Measurements from ENCODE around the gene EGFR. TPM values are rescaled to one million over a fixed set of nuclear protein-coding genes. Genes with fewer than 3 reads are reported as not detected.
A peak's percentile ranks its signal among the peaks of the same experiment; 100 is the strongest.

EGFR gene
- total RNA-seq, 1 donor from 2014 or later = 62.7 TPM

DNA sequence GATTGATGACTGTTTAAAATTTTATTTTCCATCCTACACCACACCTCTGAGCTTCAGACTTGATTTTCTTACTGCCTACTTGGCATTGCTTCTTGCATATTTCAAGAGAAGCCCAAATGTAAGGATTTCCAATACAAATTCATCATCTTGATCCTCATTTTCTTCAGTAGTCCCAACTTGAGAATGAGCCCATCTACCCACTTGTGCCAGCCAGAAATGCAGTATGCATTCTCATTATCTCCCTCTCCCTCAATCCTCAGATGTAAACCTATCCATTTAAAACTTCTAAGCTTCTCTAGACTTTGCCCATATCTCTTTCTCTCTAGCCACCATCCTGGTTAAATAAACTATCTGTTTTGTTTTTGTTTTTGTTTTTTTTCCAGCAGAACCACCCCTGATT, 22.4 kb upstream of the EGFR start:
- Histone ChIP-seq H3K36me3 (no peaks in the 10 kb centered on the region), H3K27ac (no peak overlapping the region), H3K4me3 (no peak overlapping the region), H3K27me3 (ENCODE audit: low read depth) (no peaks in the 10 kb centered on the region), H3K4me1 (no peaks in the 10 kb centered on the region), H3K9me3 (no peaks in the 10 kb centered on the region)
- no peak for ATAC-seq
- no peak for TF ChIP-seq CTCF (IDR thresholded peaks at IDR 0.05)
- DNase-seq = no peak
- intact Hi-C loops (cut with DNase I) = no loop called here

DNA sequence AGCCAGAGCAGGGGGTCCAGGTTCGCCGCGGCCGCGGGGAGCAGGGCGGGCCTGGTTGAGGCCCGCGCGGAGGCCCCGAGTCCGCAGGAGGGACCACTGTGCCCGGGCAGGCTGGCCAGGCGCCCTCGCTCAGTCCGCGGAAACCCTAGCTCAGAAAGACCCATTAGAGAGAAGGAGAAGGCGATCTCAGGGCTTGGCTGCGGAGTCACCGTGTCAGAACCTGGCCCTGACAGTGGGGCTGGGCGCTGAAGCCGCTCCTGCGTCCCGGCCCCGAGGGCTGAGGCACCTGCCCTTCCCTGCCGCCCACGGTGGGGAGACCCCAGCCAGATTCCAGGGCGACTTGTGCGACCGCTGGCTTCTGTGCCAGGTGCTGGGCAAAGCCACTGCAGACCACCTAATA, 14.2 kb upstream of the EGFR start:
- no peak overlapping the region for H3K4me3 ChIP-seq
- peak in 1 of 2 donors; percentile 17 for ATAC-seq
- no peak for TF ChIP-seq CTCF (IDR thresholded peaks at IDR 0.05)
- no peaks in the 10 kb centered on the region for H3K36me3 ChIP-seq
- H3K4me1 ChIP-seq = no peaks in the 10 kb centered on the region
- no peak for DNase-seq
- intact Hi-C loops (cut with DNase I) = no loop called here
- H3K27me3 ChIP-seq (ENCODE audit: low read depth) = peaks cover 5% of the 10 kb centered on the region
- no peaks in the 10 kb centered on the region for H3K9me3 ChIP-seq
- H3K27ac ChIP-seq = no peak overlapping the region

GRCh38 chr7:55005241-55005851, 13.5 kb upstream of the EGFR start:
- no peak for ATAC-seq
- no peaks in the 10 kb centered on the region for H3K4me1 ChIP-seq
- no peak for DNase-seq
- no peaks in the 10 kb centered on the region for H3K9me3 ChIP-seq
- no peak overlapping the region for H3K4me3 ChIP-seq
- H3K27ac ChIP-seq = no peak overlapping the region
- TF ChIP-seq CTCF (IDR thresholded peaks at IDR 0.05) = no peak
- intact Hi-C loops (cut with DNase I) = no loop called here
- H3K36me3 ChIP-seq = no peaks in the 10 kb centered on the region
- peaks cover 5% of the 10 kb centered on the region for H3K27me3 ChIP-seq (ENCODE audit: low read depth)

DNA sequence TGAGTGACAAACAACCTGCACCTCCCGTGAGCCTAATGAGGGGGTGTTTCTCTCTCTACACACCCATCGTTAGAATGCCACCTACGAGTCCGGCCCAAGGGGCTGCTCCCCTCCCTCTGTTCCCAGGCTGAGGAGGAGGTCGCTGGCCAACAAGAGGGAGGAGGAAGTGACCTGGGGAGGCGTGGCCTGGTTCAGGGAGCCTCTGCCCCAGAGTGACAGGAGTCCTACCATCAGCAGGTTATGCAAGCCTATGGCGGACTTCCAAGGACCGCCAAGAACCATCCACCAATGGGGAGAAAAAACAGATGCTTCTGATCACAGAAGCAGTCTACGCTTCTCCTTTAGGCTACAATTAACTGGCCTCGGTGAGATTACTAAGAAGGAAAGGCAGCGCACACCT, 12.3 kb upstream of the EGFR start:
- Histone ChIP-seq H3K27me3 (ENCODE audit: low read depth) (peaks cover 5% of the 10 kb centered on the region), H3K36me3 (no peaks in the 10 kb centered on the region), H3K4me1 (no peaks in the 10 kb centered on the region), H3K27ac (no peak overlapping the region), H3K4me3 (no peak overlapping the region), H3K9me3 (no peaks in the 10 kb centered on the region)
- ATAC-seq (no peak), DNase-seq (no peak)
- intact Hi-C loops (cut with DNase I) = no loop called here
- no peak for TF ChIP-seq CTCF (IDR thresholded peaks at IDR 0.05)

- DNase-seq (no peak), ATAC-seq (no peak)
- no peak for TF ChIP-seq CTCF (IDR thresholded peaks at IDR 0.05)
- H3K27ac ChIP-seq = no peak overlapping the region
- no peaks in the 10 kb centered on the region for H3K9me3 ChIP-seq
- peaks cover 12% of the 10 kb centered on the region for H3K4me1 ChIP-seq
- intact Hi-C loops (cut with DNase I) = no loop called here
- H3K36me3 ChIP-seq = no peaks in the 10 kb centered on the region
- H3K4me3 ChIP-seq = no peak overlapping the region
- no peaks in the 10 kb centered on the region for H3K27me3 ChIP-seq (ENCODE audit: low read depth)
These were observed 5.0 kb upstream of the EGFR start for GRCh38 chr7:55013851-55014250.
